ENCODE measurements around the gene MARCO.

MARCO gene

GRCh38 chr2:119040730-119041129 lies 98.7 kb downstream of the MARCO start:
- no peak for DNase-seq (ENCODE audit: low spot score)
